ENCODE measurements around the gene EFNB2.

EFNB2 gene

GRCh38 chr13:106561551-106562170, 26.2 kb upstream of the EFNB2 start:
- H3K9ac ChIP-seq (ENCODE audit: low read depth, low read length) = no peak overlapping the region
- no peaks in the 10 kb centered on the region for H3K9me3 ChIP-seq (ENCODE audit: control insufficient read depth, insufficient read depth, low read length)
- H3K4me1 ChIP-seq (ENCODE audit: insufficient read depth, low read length) = peaks cover 32% of the 10 kb centered on the region
- H3K36me3 ChIP-seq (ENCODE audit: insufficient read depth, low read length) = peaks cover 15% of the 10 kb centered on the region

- Histone ChIP-seq H3K9ac (ENCODE audit: low read depth, low read length) (no peak overlapping the region), H3K9me3 (ENCODE audit: control insufficient read depth, insufficient read depth, low read length) (no peaks in the 10 kb centered on the region), H3K36me3 (ENCODE audit: insufficient read depth, low read length) (peaks cover 18% of the 10 kb centered on the region), H3K4me1 (ENCODE audit: insufficient read depth, low read length) (peaks cover 32% of the 10 kb centered on the region)
Measured at GRCh38 chr13:106560821-106561220, 25.4 kb upstream of the EFNB2 start.

- Histone ChIP-seq H3K9ac (ENCODE audit: low read depth, low read length) (no peak overlapping the region), H3K36me3 (ENCODE audit: insufficient read depth, low read length) (peaks cover 20% of the 10 kb centered on the region), H3K4me1 (ENCODE audit: insufficient read depth, low read length) (peaks cover 12% of the 10 kb centered on the region)
Measured at GRCh38 chr13:106558527-106558926, 23.1 kb upstream of the EFNB2 start.

GRCh38 chr13:106555631-106556328, 20.3 kb upstream of the EFNB2 start:
- Histone ChIP-seq H3K36me3 (ENCODE audit: insufficient read depth, low read length) (peaks cover 27% of the 10 kb centered on the region), H3K4me1 (ENCODE audit: insufficient read depth, low read length) (no peaks in the 10 kb centered on the region), H3K9me3 (ENCODE audit: control insufficient read depth, insufficient read depth, low read length) (no peaks in the 10 kb centered on the region), H3K9ac (ENCODE audit: low read depth, low read length) (no peak overlapping the region)

More at GRCh38 chr13:106558527-106558926, 23.1 kb upstream of the EFNB2 start:
- no peaks in the 10 kb centered on the region for H3K9me3 ChIP-seq (ENCODE audit: control insufficient read depth, insufficient read depth, low read length)

- no peak overlapping the region for H3K9ac ChIP-seq (ENCODE audit: low read depth, low read length)
- no peaks in the 10 kb centered on the region for H3K9me3 ChIP-seq (ENCODE audit: control insufficient read depth, insufficient read depth, low read length)
- peaks cover 16% of the 10 kb centered on the region for H3K36me3 ChIP-seq (ENCODE audit: insufficient read depth, low read length)
- H3K4me1 ChIP-seq (ENCODE audit: insufficient read depth, low read length) = no peaks in the 10 kb centered on the region
Measured at GRCh38 chr13:106551751-106552150, 16.3 kb upstream of the EFNB2 start.

- Histone ChIP-seq H3K9ac (ENCODE audit: low read depth, low read length) (no peak overlapping the region), H3K9me3 (ENCODE audit: control insufficient read depth, insufficient read depth, low read length) (no peaks in the 10 kb centered on the region), H3K36me3 (ENCODE audit: insufficient read depth, low read length) (peaks cover 13% of the 10 kb centered on the region), H3K4me1 (ENCODE audit: insufficient read depth, low read length) (no peaks in the 10 kb centered on the region)
Measured at GRCh38 chr13:106551350-106551749, 15.9 kb upstream of the EFNB2 start.

GRCh38 chr13:106550570-106551135, 15.2 kb upstream of the EFNB2 start:
- no peaks in the 10 kb centered on the region for H3K9me3 ChIP-seq (ENCODE audit: control insufficient read depth, insufficient read depth, low read length)
- H3K36me3 ChIP-seq (ENCODE audit: insufficient read depth, low read length) = peaks cover 13% of the 10 kb centered on the region
- no peak overlapping the region for H3K9ac ChIP-seq (ENCODE audit: low read depth, low read length)
- H3K4me1 ChIP-seq (ENCODE audit: insufficient read depth, low read length) = no peaks in the 10 kb centered on the region

GRCh38 chr13:106548064-106548696, 12.7 kb upstream of the EFNB2 start:
- Histone ChIP-seq H3K9ac (ENCODE audit: low read depth, low read length) (no peak overlapping the region), H3K9me3 (ENCODE audit: control insufficient read depth, insufficient read depth, low read length) (no peaks in the 10 kb centered on the region), H3K4me1 (ENCODE audit: insufficient read depth, low read length) (no peaks in the 10 kb centered on the region), H3K36me3 (ENCODE audit: insufficient read depth, low read length) (peaks cover 19% of the 10 kb centered on the region)

- Histone ChIP-seq H3K4me1 (ENCODE audit: insufficient read depth, low read length) (peaks cover 12% of the 10 kb centered on the region), H3K9ac (ENCODE audit: low read depth, low read length) (no peak overlapping the region), H3K36me3 (ENCODE audit: insufficient read depth, low read length) (peaks cover 9% of the 10 kb centered on the region), H3K9me3 (ENCODE audit: control insufficient read depth, insufficient read depth, low read length) (no peaks in the 10 kb centered on the region)
Measured at GRCh38 chr13:106541826-106542225, 6.4 kb upstream of the EFNB2 start.

GRCh38 chr13:106540613-106541012, 5.2 kb upstream of the EFNB2 start:
- Histone ChIP-seq H3K9me3 (ENCODE audit: control insufficient read depth, insufficient read depth, low read length) (no peaks in the 10 kb centered on the region), H3K4me1 (ENCODE audit: insufficient read depth, low read length) (peaks cover 12% of the 10 kb centered on the region), H3K9ac (ENCODE audit: low read depth, low read length) (no peak overlapping the region), H3K36me3 (ENCODE audit: insufficient read depth, low read length) (peaks cover 9% of the 10 kb centered on the region)

- Histone ChIP-seq H3K9me3 (ENCODE audit: control insufficient read depth, insufficient read depth, low read length) (no peaks in the 10 kb centered on the region), H3K36me3 (ENCODE audit: insufficient read depth, low read length) (no peaks in the 10 kb centered on the region), H3K4me1 (ENCODE audit: insufficient read depth, low read length) (peaks cover 12% of the 10 kb centered on the region), H3K9ac (ENCODE audit: low read depth, low read length) (no peak overlapping the region)
Measured at GRCh38 chr13:106537521-106537920, 2.1 kb upstream of the EFNB2 start.

GRCh38 chr13:106536244-106537034, 977 bp upstream of the EFNB2 start:
- Histone ChIP-seq H3K36me3 (ENCODE audit: insufficient read depth, low read length) (no peaks in the 10 kb centered on the region), H3K4me1 (ENCODE audit: insufficient read depth, low read length) (peaks cover 19% of the 10 kb centered on the region), H3K9me3 (ENCODE audit: control insufficient read depth, insufficient read depth, low read length) (no peaks in the 10 kb centered on the region), H3K9ac (ENCODE audit: low read depth, low read length) (peak overlapping the region; percentile 76; the same call in 1 of the 2 replicates)

- Histone ChIP-seq H3K36me3 (ENCODE audit: insufficient read depth, low read length) (no peaks in the 10 kb centered on the region), H3K9ac (ENCODE audit: low read depth, low read length) (peak overlapping the region; percentile 76), H3K9me3 (ENCODE audit: control insufficient read depth, insufficient read depth, low read length) (no peaks in the 10 kb centered on the region), H3K4me1 (ENCODE audit: insufficient read depth, low read length) (peaks cover 35% of the 10 kb centered on the region)
Measured at GRCh38 chr13:106534639-106535551, 567 bp downstream of the EFNB2 start.
